LNCaP clone FGC (cell line): ENCODE results near the gene POMP.

ENCODE experiments used
- DNase-seq: peaks from one replicate; pipeline ENCODE4 v3.0.0-alpha.2; 2011; ENCODE audit warnings: low read depth
- H3K4me3 ChIP-seq: 2 replicates; pipeline ENCODE4 v1.5.1; 2011; ENCODE audit warnings: mild to moderate bottlenecking, low read depth, low read length, control low read depth
- CTCF ChIP-seq: IDR thresholded peaks from 2 replicates; pipeline ENCODE4 v1.5.1; 2012; ENCODE audit warnings: mild to moderate bottlenecking; ENCODE audit not compliant: control insufficient read depth, insufficient read depth; ENCODE audit errors: extremely low read depth

POMP gene

DNA sequence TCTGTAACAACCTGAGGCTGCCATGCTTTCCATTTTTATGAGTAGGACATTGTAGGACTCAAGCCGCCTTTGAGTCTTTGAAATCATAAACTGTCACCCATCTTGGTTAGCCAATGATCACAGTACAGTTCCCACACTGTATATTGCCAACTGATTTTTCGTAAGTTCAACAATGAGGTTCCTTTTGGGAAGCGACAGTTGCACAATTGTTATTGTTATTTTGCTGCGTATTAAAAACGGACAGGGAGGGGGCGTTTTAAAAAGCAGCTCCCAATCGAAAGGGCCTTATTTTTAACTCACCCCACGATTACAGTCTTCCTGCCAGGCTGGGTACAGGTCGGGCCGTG lies 59.2 kb downstream of the POMP start:
- H3K4me3 ChIP-seq, result no peak overlapping the region
- TF ChIP-seq CTCF, result no peak
- no peak for DNase-seq

DNA sequence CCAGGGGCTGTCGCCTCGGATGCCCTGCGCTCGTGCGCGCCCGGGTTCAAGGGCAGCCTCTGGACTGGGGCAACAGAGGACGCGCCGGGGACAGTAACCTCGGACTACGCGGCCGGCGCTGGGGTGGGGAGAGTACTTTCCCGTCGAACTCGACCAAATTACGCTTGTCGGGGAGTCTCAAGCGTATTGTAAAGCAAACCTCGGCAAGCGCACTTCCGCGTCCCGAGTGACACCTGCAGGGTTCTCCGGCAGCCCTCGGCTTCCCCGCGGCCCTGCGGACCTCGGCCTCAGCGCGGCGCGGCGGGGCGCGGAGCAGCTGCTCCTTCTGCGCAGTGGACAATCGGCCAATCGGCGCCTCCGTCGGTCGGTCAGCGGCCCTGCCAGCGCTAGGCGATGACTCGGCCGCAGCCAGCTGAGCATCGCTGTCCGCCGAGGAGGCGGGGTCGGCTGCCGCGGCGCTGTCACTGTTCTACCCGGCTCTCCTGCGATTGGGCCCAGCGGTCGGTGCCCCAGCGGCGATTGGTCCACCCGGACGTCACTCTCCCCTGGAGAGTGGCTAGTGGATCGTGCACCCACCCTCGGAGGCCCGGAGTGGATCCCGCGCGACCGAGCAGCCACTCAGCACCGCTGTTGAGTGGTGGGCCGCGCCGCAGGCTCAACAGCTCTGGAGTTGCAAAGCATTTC lies 59.8 kb downstream of the POMP start, which contains the start of gene SLC46A3:
Gene SLC46A3, minus strand, starts transcription at position 428 of the 684 bp plus-strand sequence. CDS start 972 bp downstream, outside the sequence.
- DNase-seq, result no peak
- H3K4me3 ChIP-seq, result no peak within 1 kb of the TSS
- no peak for TF ChIP-seq CTCF

DNA sequence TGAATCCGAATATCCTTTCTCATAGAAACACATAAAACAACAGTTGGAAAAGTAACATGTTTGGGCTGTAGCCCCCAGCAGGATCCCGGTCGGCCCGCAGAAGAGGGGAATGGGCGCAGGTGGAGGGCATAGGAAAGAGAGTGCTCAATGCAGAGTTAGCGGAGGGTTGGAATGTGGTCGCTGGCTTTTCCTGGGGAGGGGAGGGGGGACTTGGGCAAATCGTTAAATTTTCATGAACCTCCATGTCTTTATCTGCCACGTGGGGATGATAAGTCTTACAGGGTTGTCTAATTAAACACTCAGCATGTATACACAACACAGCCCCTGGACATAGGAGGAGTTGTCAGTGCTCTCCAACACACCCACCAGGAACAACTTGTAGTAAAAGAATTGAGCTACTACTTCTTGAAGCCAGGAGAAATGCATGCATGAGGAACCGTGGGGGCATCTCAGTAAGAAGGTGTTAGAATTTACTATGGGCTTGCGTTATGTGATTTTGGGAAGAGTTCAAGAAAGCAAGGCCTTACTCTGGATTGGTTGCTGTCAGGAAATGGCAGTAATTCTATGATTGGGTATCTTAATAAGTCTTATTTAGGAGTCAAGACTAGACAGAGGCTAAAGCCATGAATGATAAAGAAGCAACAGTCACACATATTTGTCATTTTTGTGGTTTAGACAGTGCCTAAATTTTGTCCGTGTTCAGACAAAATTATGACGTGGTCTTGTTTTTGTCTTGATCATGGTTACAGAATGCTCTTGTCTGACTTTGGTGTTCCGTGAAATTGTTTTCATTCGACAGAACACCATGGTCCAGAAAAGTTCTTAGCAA lies 60.5 kb downstream of the POMP start:
- no peak for TF ChIP-seq CTCF
- H3K4me3 ChIP-seq, result no peak overlapping the region
- no peak for DNase-seq

- DNase-seq, result no peak
- TF ChIP-seq CTCF, result no peak
- H3K4me3 ChIP-seq, result no peak overlapping the region
Measured at GRCh38 chr13:28723806-28724205, 64.9 kb downstream of the POMP start.

- H3K4me3 ChIP-seq, result no peak overlapping the region
- TF ChIP-seq CTCF, result no peak
- DNase-seq, result no peak
Measured at GRCh38 chr13:28725046-28725610, 66.2 kb downstream of the POMP start.
